DLD1 (cell line): ENCODE measurements around the gene SULT1C2.
"Not testable (repeated sequence)": the region's sequence is repeated elsewhere in the genome, so short reads cannot be mapped to it uniquely, and the experiment has no call there.

Experiments used
- in situ Hi-C: cut with HindIII; loops from 2 replicates; pipeline ENCODE4 v1.10.0; 2017; ENCODE audit warnings: low sequenced_read_pairs

The SULT1C2 gene

DNA sequence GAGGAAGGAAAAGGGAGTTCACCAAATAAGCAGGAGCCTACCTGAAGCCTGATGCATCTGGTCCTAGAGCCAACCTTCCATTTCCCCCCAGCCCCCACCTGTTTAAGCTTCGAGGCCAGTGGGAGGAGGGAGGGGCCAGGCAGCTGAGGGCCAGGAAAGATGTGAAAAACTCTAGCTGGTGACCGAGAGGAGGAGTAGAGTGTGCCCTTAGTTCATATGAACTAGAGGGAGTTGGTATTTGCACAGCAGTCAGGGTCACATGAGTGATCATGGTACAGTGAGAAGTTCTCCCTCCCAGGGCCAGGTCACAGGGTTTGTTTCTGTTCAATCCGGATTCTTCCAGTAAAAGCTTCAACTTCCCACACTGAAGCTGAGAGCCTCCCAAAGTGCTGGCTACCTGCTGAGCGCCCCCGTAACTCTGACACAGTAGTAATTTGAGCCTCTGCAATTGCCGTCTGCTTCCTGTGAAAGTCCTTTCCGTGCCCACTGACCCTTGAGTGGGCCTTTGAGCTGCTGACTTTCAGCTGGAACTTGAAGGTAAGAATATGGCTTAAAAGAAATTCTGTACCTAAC is at the start of gene SULT1C2:
Gene SULT1C2, plus strand, starts transcription at position 362 of the 573 bp plus-strand sequence. CDS start 4,773 bp downstream, outside the sequence.
- in situ Hi-C loops = no loop called here

DNA sequence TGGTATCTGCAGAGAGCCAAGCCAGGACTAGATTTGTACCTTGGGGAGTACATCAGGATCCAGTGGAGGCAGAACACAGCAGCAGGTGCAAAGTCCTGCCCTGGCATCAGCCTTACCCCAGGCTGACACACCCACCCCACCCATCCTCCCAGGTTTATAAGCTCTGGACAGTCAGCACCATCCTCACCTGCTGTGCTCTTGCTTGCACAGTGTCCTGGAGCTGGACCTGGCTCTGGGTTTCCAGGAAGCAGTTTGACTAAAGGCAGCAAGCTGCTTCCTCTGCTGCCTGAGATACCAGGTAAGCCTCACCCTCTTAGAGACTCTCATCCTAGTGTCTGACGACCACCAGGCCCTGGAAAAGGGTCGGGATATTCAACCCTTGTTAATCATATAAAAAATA is 48.9 kb upstream of the SULT1C2 start, which contains the start of gene SULT1C3:
Gene SULT1C3, plus strand, starts transcription at position 183 of the 400 bp plus-strand sequence. CDS start 7,227 bp downstream, outside the sequence.
- in situ Hi-C loops = no loop called here

DNA sequence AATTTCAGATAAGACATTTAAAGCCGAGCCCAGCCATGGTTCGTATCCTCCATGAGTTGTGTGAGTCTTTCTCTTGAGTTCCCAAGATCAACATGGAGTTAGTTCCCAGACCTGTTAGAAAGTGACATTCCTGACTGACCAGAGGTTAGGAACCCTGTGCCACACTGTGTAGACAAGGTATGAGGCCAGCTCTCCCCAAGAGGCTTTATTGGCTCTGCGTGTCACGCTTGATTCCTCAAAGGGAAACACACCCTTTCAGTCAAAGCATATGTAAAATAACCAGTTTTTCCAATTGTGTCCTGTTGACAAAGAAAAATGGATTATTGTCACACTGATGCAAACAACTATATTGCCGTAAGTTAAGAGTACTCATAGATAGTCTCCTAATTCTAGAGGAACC is 47.7 kb upstream of the SULT1C2 start:
- in situ Hi-C loops = no loop called here

DNA sequence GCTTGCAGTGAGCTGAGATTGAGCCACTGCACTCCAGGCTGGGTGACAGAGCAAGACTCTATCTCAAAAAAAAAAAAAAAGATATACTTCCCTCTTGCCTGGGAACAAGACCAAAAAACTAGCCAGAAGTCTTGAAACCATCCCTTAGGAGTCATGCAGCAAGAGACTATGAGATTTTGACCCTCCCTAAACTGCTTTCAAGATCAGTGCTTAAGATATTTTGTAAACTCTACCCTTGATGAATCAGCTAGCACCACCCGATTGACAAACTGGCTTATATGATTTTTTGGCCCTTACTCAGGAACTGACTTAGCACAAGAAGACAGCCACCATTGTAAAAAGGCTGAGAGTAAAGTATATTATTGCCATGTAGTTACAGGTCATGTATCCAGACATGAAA is 45.1 kb upstream of the SULT1C2 start:
- in situ Hi-C loops = no loop called here

DNA sequence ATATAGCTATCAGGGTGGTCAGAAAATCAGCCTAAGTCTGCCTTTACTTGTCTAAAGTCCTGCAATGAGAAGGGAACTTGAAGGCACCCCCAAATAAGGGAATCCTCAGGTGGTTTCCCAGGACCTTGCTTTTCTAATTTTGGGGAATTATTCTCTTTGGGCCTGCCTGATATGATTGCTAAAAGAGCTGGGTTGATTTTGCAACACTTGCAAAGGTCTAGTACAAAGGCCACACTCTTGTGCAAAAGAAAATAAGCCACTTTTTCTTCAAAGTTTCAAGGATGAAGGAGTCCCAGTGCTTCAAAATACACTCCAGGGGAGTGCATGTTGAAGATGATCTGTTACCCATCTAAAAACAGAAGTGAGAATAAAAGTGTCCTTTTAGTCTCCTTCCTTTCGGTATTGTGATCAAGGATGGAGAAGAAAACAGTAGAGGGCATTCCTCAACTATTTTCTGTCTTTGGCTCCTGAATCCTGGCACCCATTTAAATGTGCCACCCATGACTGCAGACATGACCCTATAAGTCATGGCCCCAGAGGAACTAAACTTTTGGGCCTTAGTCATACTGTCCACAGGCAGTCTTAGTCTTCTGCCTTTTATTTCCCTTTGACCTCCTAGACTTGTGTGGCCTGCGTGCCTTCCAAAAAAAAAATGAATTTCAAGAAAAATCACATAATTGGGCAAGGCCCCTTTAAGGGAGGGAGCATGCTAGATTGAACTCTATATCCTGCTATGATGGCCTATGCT is 43.9 kb upstream of the SULT1C2 start:
- in situ Hi-C loops = no loop called here

DNA sequence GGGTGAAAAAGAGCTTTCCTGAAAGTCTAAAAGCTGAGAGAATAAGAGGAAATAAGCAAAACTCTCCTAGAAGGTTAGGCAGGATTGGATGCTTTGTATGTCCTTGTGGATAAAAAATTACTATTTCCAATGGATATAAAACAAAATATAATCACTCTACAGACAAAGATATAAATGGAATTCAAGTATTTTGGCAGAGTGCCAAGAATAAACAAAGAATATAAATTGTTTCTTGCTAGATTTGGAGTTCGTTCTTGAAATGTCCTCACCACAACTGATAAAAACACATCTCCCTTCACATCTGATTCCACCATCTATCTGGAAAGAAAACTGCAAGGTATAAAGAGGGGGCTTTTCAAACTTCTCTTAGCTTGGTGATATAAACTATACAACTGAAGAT is 35.6 kb upstream of the SULT1C2 start:
- in situ Hi-C loops = no loop called here

DNA sequence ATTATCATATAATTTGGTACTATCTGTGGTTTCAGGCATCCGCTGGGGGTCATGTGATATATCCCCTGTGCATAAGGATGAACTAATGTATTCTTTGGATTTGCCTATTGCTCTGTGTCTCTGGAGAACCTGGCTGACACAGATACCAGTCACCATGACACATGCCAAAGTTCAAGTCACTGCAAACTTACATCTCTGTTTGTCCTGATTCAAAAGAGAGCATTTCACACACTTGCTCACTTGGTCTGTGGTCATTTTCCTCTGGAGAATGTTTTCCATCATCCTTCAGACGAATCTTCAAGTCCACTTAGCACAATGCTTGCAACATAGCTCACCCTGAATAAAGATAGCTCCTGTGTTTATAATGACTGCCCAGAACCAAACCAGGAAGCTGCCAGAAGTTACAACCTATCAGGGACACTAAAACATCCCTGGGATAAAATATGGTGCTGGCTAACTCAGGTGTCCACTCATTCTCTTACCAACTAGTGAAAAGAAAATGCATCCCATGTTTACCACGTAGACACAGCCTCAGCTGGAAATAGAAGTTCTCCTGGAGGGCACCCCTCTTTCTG is 30.9 kb upstream of the SULT1C2 start:
- in situ Hi-C loops = no loop called here

DNA sequence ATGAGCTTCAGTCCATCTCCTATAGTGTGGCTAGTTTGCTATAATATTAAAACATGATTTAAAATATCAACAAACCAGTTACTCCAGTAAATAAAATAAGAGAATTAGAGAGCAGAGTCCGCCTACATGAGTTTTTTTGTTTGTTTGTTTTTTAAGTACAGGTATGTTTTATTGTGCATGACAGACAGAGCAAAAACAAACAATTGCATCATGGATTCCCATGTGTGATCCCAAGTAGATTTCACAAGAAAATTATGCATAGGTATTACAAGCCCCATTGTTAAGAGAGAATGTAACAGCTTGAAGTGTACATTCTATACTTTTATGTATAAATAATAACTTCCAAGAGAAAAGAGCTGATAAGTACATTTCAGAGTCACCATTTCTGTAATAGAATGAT is 27.9 kb upstream of the SULT1C2 start:
- in situ Hi-C loops = no loop called here

- in situ Hi-C loops = no loop called here
These were observed 26.7 kb upstream of the SULT1C2 start for GRCh38 chr2:108262036-108262435.

GRCh38 chr2:108263401-108263800 is 25.3 kb upstream of the SULT1C2 start:
- in situ Hi-C loops = no loop called here

- in situ Hi-C loops = no loop called here
These were observed 22.5 kb upstream of the SULT1C2 start for GRCh38 chr2:108266218-108266617.

- in situ Hi-C loops = no loop called here
These were observed 21.6 kb upstream of the SULT1C2 start for GRCh38 chr2:108267101-108267500.

GRCh38 chr2:108268001-108268400 is 20.7 kb upstream of the SULT1C2 start:
- in situ Hi-C loops = no loop called here

GRCh38 chr2:108270346-108270745 is 18.3 kb upstream of the SULT1C2 start:
- in situ Hi-C loops = no loop called here

DNA sequence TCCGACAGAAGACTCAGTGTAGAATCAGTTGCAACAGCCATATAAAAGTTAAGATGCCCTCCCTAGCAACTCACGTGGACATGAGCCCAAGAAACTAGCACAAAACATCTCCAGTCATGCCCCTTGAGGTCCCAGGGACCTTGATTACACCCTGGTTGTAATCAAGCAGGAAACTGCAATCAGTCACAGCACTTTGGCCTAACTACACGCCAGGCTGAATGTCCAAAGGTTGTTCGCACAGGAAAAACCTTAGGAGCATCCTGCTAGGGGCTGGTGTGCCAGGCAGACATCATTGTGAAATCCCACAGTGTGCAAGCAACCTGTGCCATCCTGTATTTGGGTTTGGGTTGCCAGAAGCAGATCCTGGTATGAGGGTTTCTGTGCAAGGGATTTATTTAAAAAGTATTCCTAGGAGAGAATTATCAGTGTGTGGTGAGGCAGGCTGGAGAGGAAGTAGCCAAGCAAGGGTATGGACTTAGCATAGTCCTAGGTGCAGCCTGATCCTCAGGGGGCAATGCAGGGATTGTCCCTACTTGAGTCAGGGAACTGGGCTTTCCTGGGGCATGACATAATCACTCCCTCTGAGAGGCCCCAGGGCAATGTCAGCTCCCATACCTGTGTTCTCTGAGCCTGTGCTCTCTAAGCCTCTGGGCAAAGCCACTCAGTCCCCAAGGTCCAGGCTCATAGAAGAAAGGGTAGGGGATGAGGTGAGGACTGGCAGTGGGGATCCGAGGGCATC is 17.8 kb upstream of the SULT1C2 start:
- in situ Hi-C loops = no loop called here

- in situ Hi-C loops = no loop called here
These were observed 16.9 kb upstream of the SULT1C2 start for GRCh38 chr2:108271691-108272253.

DNA sequence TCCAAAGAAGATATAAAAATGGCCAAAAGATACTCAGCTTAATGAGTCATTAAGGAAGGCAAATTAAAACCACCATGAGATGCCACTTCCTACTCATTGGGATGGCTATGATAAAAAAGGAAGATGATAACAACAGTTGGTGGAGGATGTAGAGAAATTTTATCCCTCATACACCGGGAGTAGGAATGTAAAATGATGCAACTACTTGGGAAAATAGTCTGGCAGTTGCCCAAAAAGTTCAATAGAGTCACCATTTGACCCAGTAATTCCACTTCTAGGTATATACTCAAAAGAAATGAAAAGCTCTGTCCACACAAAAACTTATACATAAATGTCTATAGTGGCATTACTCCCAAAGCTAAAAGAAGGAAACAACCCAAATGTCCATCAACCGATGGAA is 10.1 kb upstream of the SULT1C2 start:
- in situ Hi-C loops = no loop called here

DNA sequence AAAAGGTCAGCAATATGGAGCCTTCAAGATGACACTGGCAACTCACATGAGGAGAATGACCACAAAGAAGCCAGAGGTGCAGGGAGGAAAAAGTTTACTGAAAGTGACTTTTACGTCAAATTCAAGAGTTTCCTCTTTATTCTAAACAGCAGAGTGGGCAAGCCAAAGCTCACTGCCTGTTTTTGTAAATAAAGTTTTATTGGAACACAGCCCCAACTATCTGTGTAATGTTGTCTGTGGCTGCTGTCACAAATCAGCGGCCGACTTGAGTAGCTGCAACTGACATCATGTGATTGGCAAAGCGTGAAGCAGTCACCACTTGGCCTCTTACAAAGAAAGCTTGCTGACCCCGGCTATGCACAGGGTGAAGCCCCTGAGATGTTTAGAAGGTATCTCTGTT is 9.2 kb upstream of the SULT1C2 start:
- in situ Hi-C loops = no loop called here

- in situ Hi-C loops = no loop called here
These were observed 8.2 kb upstream of the SULT1C2 start for GRCh38 chr2:108280466-108280865.

- in situ Hi-C loops = not testable (repeated sequence)
These were observed 4.1 kb upstream of the SULT1C2 start for GRCh38 chr2:108284566-108284965.

- in situ Hi-C loops = no loop called here
These were observed 3.1 kb upstream of the SULT1C2 start for GRCh38 chr2:108285616-108286015.
